ENCODE measurements around the gene ARGLU1.

The ARGLU1 gene

GRCh38 chr13:106589716-106590115 is 21.8 kb upstream of the ARGLU1 start:
- Histone ChIP-seq H3F3A (ENCODE audit: insufficient read depth) (no peaks in the 10 kb centered on the region), H3K4me3 (ENCODE audit: insufficient read depth, low read length, poor library complexity, severe bottlenecking) (no peak overlapping the region), H4K20me1 (ENCODE audit: low read depth, low read length) (no peaks in the 10 kb centered on the region), H3K27me3 (ENCODE audit: low read length) (no peaks in the 10 kb centered on the region), H3K4me2 (ENCODE audit: low read depth, low read length, poor library complexity, severe bottlenecking) (no peak overlapping the region), H3K9me3 (ENCODE audit: insufficient read depth, low read length) (peaks cover 16% of the 10 kb centered on the region; the same call in 1 of the 2 replicates), H3K36me3 (ENCODE audit: low read length) (no peaks in the 10 kb centered on the region), H3K27ac (ENCODE audit: low read depth, low read length) (no peak overlapping the region), H3K9me2 (replicated peaks; ENCODE audit: insufficient read depth, low read length) (no peaks in the 10 kb centered on the region), H2AFZ (ENCODE audit: low read depth, low read length, severe bottlenecking) (no peak overlapping the region), H3K79me2 (ENCODE audit: insufficient read depth, low read length) (no peaks in the 10 kb centered on the region), H3K9ac (ENCODE audit: low read length) (no peak overlapping the region)
- TF ChIP-seq EZH2phosphoT487 (conservative IDR thresholded peaks at IDR 0.05; ENCODE audit: low read length) (no peak), CTCF (IDR thresholded peaks at IDR 0.05; ENCODE audit: insufficient read depth, low read length, poor library complexity, severe bottlenecking) (no peak)

GRCh38 chr13:106588367-106588766 is 20.4 kb upstream of the ARGLU1 start:
- no peaks in the 10 kb centered on the region for H4K20me1 ChIP-seq (ENCODE audit: low read depth, low read length)
- TF ChIP-seq CTCF (IDR thresholded peaks at IDR 0.05; ENCODE audit: insufficient read depth, low read length, poor library complexity, severe bottlenecking) (no peak), EZH2phosphoT487 (conservative IDR thresholded peaks at IDR 0.05; ENCODE audit: low read length) (no peak)

GRCh38 chr13:106587787-106588186 is 19.9 kb upstream of the ARGLU1 start:
- Histone ChIP-seq H3K9ac (ENCODE audit: low read length) (no peak overlapping the region), H3K27me3 (ENCODE audit: low read length) (no peaks in the 10 kb centered on the region), H4K20me1 (ENCODE audit: low read depth, low read length) (no peaks in the 10 kb centered on the region), H3F3A (ENCODE audit: insufficient read depth) (no peaks in the 10 kb centered on the region), H2AFZ (ENCODE audit: low read depth, low read length, severe bottlenecking) (no peak overlapping the region), H3K9me2 (replicated peaks; ENCODE audit: insufficient read depth, low read length) (no peaks in the 10 kb centered on the region), H3K27ac (ENCODE audit: low read depth, low read length) (no peak overlapping the region), H3K4me3 (ENCODE audit: insufficient read depth, low read length, poor library complexity, severe bottlenecking) (no peak overlapping the region), H3K4me2 (ENCODE audit: low read depth, low read length, poor library complexity, severe bottlenecking) (no peak overlapping the region), H3K79me2 (ENCODE audit: insufficient read depth, low read length) (no peaks in the 10 kb centered on the region), H3K36me3 (ENCODE audit: low read length) (no peaks in the 10 kb centered on the region), H3K9me3 (ENCODE audit: insufficient read depth, low read length) (peaks cover 16% of the 10 kb centered on the region; the same call in 1 of the 2 replicates)
- no peak for TF ChIP-seq CTCF (IDR thresholded peaks at IDR 0.05; ENCODE audit: insufficient read depth, low read length, poor library complexity, severe bottlenecking)
- no peak for TF ChIP-seq EZH2phosphoT487 (conservative IDR thresholded peaks at IDR 0.05; ENCODE audit: low read length)

More at GRCh38 chr13:106588367-106588766, 20.4 kb upstream of the ARGLU1 start:
- no peaks in the 10 kb centered on the region for H3K36me3 ChIP-seq (ENCODE audit: low read length)
- peaks cover 16% of the 10 kb centered on the region; the same call in 1 of the 2 replicates for H3K9me3 ChIP-seq (ENCODE audit: insufficient read depth, low read length)
- no peaks in the 10 kb centered on the region for H3F3A ChIP-seq (ENCODE audit: insufficient read depth)
- no peak overlapping the region for H3K27ac ChIP-seq (ENCODE audit: low read depth, low read length)
- no peak overlapping the region for H3K4me2 ChIP-seq (ENCODE audit: low read depth, low read length, poor library complexity, severe bottlenecking)
- H2AFZ ChIP-seq (ENCODE audit: low read depth, low read length, severe bottlenecking), result no peak overlapping the region
- H3K9ac ChIP-seq (ENCODE audit: low read length), result no peak overlapping the region
- no peaks in the 10 kb centered on the region for H3K79me2 ChIP-seq (ENCODE audit: insufficient read depth, low read length)
- H3K9me2 ChIP-seq (replicated peaks; ENCODE audit: insufficient read depth, low read length), result no peaks in the 10 kb centered on the region
- H3K4me3 ChIP-seq (ENCODE audit: insufficient read depth, low read length, poor library complexity, severe bottlenecking), result no peak overlapping the region
- H3K27me3 ChIP-seq (ENCODE audit: low read length), result no peaks in the 10 kb centered on the region
